Large intestine (tissue), 3 donors: Measurements from ENCODE around the gene SP140L. TPM values are rescaled to one million over a fixed set of nuclear protein-coding genes. Genes with fewer than 3 reads are reported as not detected.

Source experiments
- DNase-seq, 2 donors: peaks; one replicate each; pipeline versions ENCODE4 v3.0.0 to v3.0.0-alpha.2; 2013
- H3K27ac ChIP-seq: one replicate; pipeline ENCODE4 v1.5.1; 2013; ENCODE audit warnings: low read length
- H3K27me3 ChIP-seq: 2 replicates; pipeline ENCODE4 v1.6.1; 2013; ENCODE audit warnings: low read length; ENCODE audit not compliant: control insufficient read depth, insufficient read depth
- H3K36me3 ChIP-seq: 2 replicates; pipeline ENCODE4 v1.6.1; 2013; ENCODE audit warnings: low read length; ENCODE audit not compliant: control insufficient read depth, insufficient read depth
- H3K4me1 ChIP-seq: one replicate; pipeline ENCODE4 v1.6.1; 2013; ENCODE audit warnings: low read length; ENCODE audit not compliant: control insufficient read depth, insufficient read depth
- H3K4me3 ChIP-seq: one replicate; pipeline ENCODE4 v1.5.1; 2013; ENCODE audit warnings: low read length
- H3K9me3 ChIP-seq: one replicate; pipeline ENCODE4 v1.6.1; 2013; ENCODE audit warnings: mild to moderate bottlenecking, low read depth, low read length, moderate library complexity; ENCODE audit not compliant: control insufficient read depth
- WGBS: methylation state at CpG from one replicate; pipeline ENCODE4 v1.1.5; 2013; ENCODE audit warnings: low lambda C conversion rate; ENCODE audit not compliant: insufficient coverage; 5-methylcytosine and 5-hydroxymethylcytosine counted together
- polyA plus RNA-seq: library from polyadenylated mRNA; unstranded; fragments of 120-200 nt; gene quantifications from one replicate; pipeline ENCODE4 v1.2.1, GENCODE V29; 2013

Gene SP140L
- polyA plus RNA-seq, 1 donor, result 20.4 TPM

GRCh38 chr2:230417436-230417835 lies 90.4 kb downstream of the SP140L start:
- no CpG with 5 or more reads among the region's 4 CpGs for WGBS
- Histone ChIP-seq H3K36me3 (no peaks in the 10 kb centered on the region), H3K27ac (no peak overlapping the region), H3K4me3 (no peak overlapping the region), H3K9me3 (no peaks in the 10 kb centered on the region), H3K4me1 (peaks cover 6% of the 10 kb centered on the region), H3K27me3 (no peaks in the 10 kb centered on the region)
- no peak for DNase-seq

- H3K27ac ChIP-seq, result no peak overlapping the region
- H3K27me3 ChIP-seq, result no peaks in the 10 kb centered on the region
- no peak overlapping the region for H3K4me3 ChIP-seq
- no peaks in the 10 kb centered on the region for H3K9me3 ChIP-seq
- H3K4me1 ChIP-seq, result peaks cover 6% of the 10 kb centered on the region
- no peaks in the 10 kb centered on the region for H3K36me3 ChIP-seq
- DNase-seq, result no peak
- WGBS, result 69% methylated on average over 3 of the region's 9 CpGs
Measured at GRCh38 chr2:230418341-230419016, 91.5 kb downstream of the SP140L start.

GRCh38 chr2:230419181-230419580 lies 92.2 kb downstream of the SP140L start:
- peaks cover 9% of the 10 kb centered on the region for H3K4me1 ChIP-seq
- H3K36me3 ChIP-seq, result no peaks in the 10 kb centered on the region
- no peak overlapping the region for H3K4me3 ChIP-seq
- no peak for DNase-seq
- H3K9me3 ChIP-seq, result no peaks in the 10 kb centered on the region
- no peaks in the 10 kb centered on the region for H3K27me3 ChIP-seq
- WGBS, result 100% methylated on average over 1 of the region's 4 CpGs
- H3K27ac ChIP-seq, result no peak overlapping the region

GRCh38 chr2:230422149-230422548 lies 95.2 kb downstream of the SP140L start:
- 100% methylated on average over 3 of the region's 4 CpGs for WGBS
- Histone ChIP-seq H3K4me3 (no peak overlapping the region), H3K4me1 (peaks cover 4% of the 10 kb centered on the region), H3K9me3 (no peaks in the 10 kb centered on the region), H3K36me3 (peaks cover 2% of the 10 kb centered on the region), H3K27ac (no peak overlapping the region), H3K27me3 (no peaks in the 10 kb centered on the region)
- no peak for DNase-seq

GRCh38 chr2:230423851-230424458 lies 97.0 kb downstream of the SP140L start:
- WGBS, result no CpG with 5 or more reads among the region's 3 CpGs
- no peak overlapping the region for H3K4me3 ChIP-seq
- peaks cover 3% of the 10 kb centered on the region for H3K9me3 ChIP-seq
- H3K36me3 ChIP-seq, result peaks cover 5% of the 10 kb centered on the region
- H3K27ac ChIP-seq, result peak overlapping the region; percentile 62
- H3K4me1 ChIP-seq, result peaks cover 4% of the 10 kb centered on the region
- no peaks in the 10 kb centered on the region for H3K27me3 ChIP-seq
- DNase-seq, result peak; percentile 69 to 85

- no peak overlapping the region for H3K27ac ChIP-seq
- peaks cover 9% of the 10 kb centered on the region for H3K9me3 ChIP-seq
- H3K4me1 ChIP-seq, result peaks cover 4% of the 10 kb centered on the region
- no peaks in the 10 kb centered on the region for H3K27me3 ChIP-seq
- DNase-seq, result no peak
- peaks cover 11% of the 10 kb centered on the region for H3K36me3 ChIP-seq
- WGBS, result 100% methylated on average over 1 of the region's 1 CpG
- no peak overlapping the region for H3K4me3 ChIP-seq
Measured at GRCh38 chr2:230425377-230425776, 98.4 kb downstream of the SP140L start.

- H3K27me3 ChIP-seq, result no peaks in the 10 kb centered on the region
- no peaks in the 10 kb centered on the region for H3K4me1 ChIP-seq
- peaks cover 11% of the 10 kb centered on the region for H3K9me3 ChIP-seq
- H3K27ac ChIP-seq, result no peak overlapping the region
- H3K36me3 ChIP-seq, result peaks cover 11% of the 10 kb centered on the region
- no peak for DNase-seq
- no peak overlapping the region for H3K4me3 ChIP-seq
Measured at GRCh38 chr2:230429513-230429912, 102.5 kb downstream of the SP140L start.

- H3K9me3 ChIP-seq, result peaks cover 11% of the 10 kb centered on the region
- H3K4me1 ChIP-seq, result no peaks in the 10 kb centered on the region
- H3K4me3 ChIP-seq, result no peak overlapping the region
- DNase-seq, result no peak
- no peak overlapping the region for H3K27ac ChIP-seq
- H3K27me3 ChIP-seq, result no peaks in the 10 kb centered on the region
- no CpG with 5 or more reads among the region's 1 CpG for WGBS
- peaks cover 9% of the 10 kb centered on the region for H3K36me3 ChIP-seq
Measured at GRCh38 chr2:230430957-230431910, 104.2 kb downstream of the SP140L start.

GRCh38 chr2:230434677-230435324 lies 107.8 kb downstream of the SP140L start:
- no peaks in the 10 kb centered on the region for H3K27me3 ChIP-seq
- WGBS, result 100% methylated on average over 1 of the region's 4 CpGs
- H3K4me3 ChIP-seq, result no peak overlapping the region
- H3K27ac ChIP-seq, result no peak overlapping the region
- peaks cover 8% of the 10 kb centered on the region for H3K9me3 ChIP-seq
- peaks cover 6% of the 10 kb centered on the region for H3K36me3 ChIP-seq
- no peak for DNase-seq
- H3K4me1 ChIP-seq, result no peaks in the 10 kb centered on the region

- no peak for DNase-seq
- no peak overlapping the region for H3K4me3 ChIP-seq
- H3K36me3 ChIP-seq, result peaks cover 2% of the 10 kb centered on the region
- no peak overlapping the region for H3K27ac ChIP-seq
- H3K27me3 ChIP-seq, result no peaks in the 10 kb centered on the region
- peaks cover 3% of the 10 kb centered on the region for H3K9me3 ChIP-seq
- no peaks in the 10 kb centered on the region for H3K4me1 ChIP-seq
- WGBS, result no CpG with 5 or more reads among the region's 2 CpGs
Measured at GRCh38 chr2:230435431-230435830, 108.4 kb downstream of the SP140L start.
